ENCODE results near the gene ZBTB21.

GRCh38 chr21:42009018-42009830 is 936 bp downstream of the ZBTB21 start:
- TF ChIP-seq CTCF (IDR thresholded peaks at IDR 0.05) (peak in 2 of 4 experiments; percentile 16 to 17), POLR2A (IDR thresholded peaks at IDR 0.05) (no peak)
